ENCODE data around the gene NDUFA8. TPM values are rescaled to one million over a fixed set of nuclear protein-coding genes. Genes with fewer than 3 reads are reported as not detected.

The NDUFA8 gene
- 21.5 and 35.4 TPM in 2 replicates for total RNA-seq

GRCh38 chr9:122159026-122159924 lies at the start of gene NDUFA8, which contains the start of gene MORN5:
TSS of gene NDUFA8 (minus strand) at chr9:122159779. CDS start at chr9:122159677, 102 bp downstream.
TSS of gene MORN5 (plus strand) at chr9:122159908. CDS start at chr9:122159973, 65 bp downstream.
- peak; percentile 91 for DNase-seq (ENCODE audit: low read depth)

- no peak for DNase-seq (ENCODE audit: low read depth)
Measured at GRCh38 chr9:122207096-122207495, 47.5 kb upstream of the NDUFA8 start.

- peak; percentile 73 for DNase-seq (ENCODE audit: low read depth)
Measured at GRCh38 chr9:122206118-122207046, 46.8 kb upstream of the NDUFA8 start.

GRCh38 chr9:122205176-122205575 lies 45.6 kb upstream of the NDUFA8 start:
- no peak for DNase-seq (ENCODE audit: low read depth)

- DNase-seq (ENCODE audit: low read depth), result no peak
Measured at GRCh38 chr9:122204491-122204890, 44.9 kb upstream of the NDUFA8 start.

GRCh38 chr9:122204055-122204454 lies 44.5 kb upstream of the NDUFA8 start:
- DNase-seq (ENCODE audit: low read depth), result no peak

- DNase-seq (ENCODE audit: low read depth), result no peak
Measured at GRCh38 chr9:122202111-122202510, 42.5 kb upstream of the NDUFA8 start.

- no peak for DNase-seq (ENCODE audit: low read depth)
Measured at GRCh38 chr9:122201641-122202040, 42.1 kb upstream of the NDUFA8 start.

GRCh38 chr9:122200960-122201595 lies 41.5 kb upstream of the NDUFA8 start:
- no peak for DNase-seq (ENCODE audit: low read depth)

GRCh38 chr9:122197882-122198281 lies 38.3 kb upstream of the NDUFA8 start:
- DNase-seq (ENCODE audit: low read depth), result no peak

GRCh38 chr9:122197426-122197825 lies 37.8 kb upstream of the NDUFA8 start:
- peak; percentile 30 for DNase-seq (ENCODE audit: low read depth)

- DNase-seq (ENCODE audit: low read depth), result no peak
Measured at GRCh38 chr9:122195875-122196274, 36.3 kb upstream of the NDUFA8 start.

- DNase-seq (ENCODE audit: low read depth), result no peak
Measured at GRCh38 chr9:122193651-122194050, 34.1 kb upstream of the NDUFA8 start.

GRCh38 chr9:122192914-122193525 lies 33.4 kb upstream of the NDUFA8 start:
- DNase-seq (ENCODE audit: low read depth), result no peak

- DNase-seq (ENCODE audit: low read depth), result no peak
Measured at GRCh38 chr9:122192261-122192875, 32.8 kb upstream of the NDUFA8 start.

- DNase-seq (ENCODE audit: low read depth), result peak; percentile 23
Measured at GRCh38 chr9:122191584-122191983, 32.0 kb upstream of the NDUFA8 start.

GRCh38 chr9:122190597-122191381 lies 31.2 kb upstream of the NDUFA8 start:
- no peak for DNase-seq (ENCODE audit: low read depth)

GRCh38 chr9:122188369-122188768 lies 28.8 kb upstream of the NDUFA8 start:
- DNase-seq (ENCODE audit: low read depth), result no peak

- DNase-seq (ENCODE audit: low read depth), result no peak
Measured at GRCh38 chr9:122186777-122187470, 27.3 kb upstream of the NDUFA8 start.
